NB4 (cell line): ENCODE data around the gene GNG2.

Experiments used
- MYC ChIP-seq: IDR thresholded peaks from 2 replicates; pipeline ENCODE4 v1.6.1; 2011; ENCODE audit warnings: low read depth, low read length
- POLR2A ChIP-seq: IDR thresholded peaks from 2 replicates; pipeline ENCODE4 v1.6.1; 2011; ENCODE audit warnings: mild to moderate bottlenecking; ENCODE audit not compliant: insufficient read length; ENCODE audit errors: extremely low read depth
- TF ChIP-seq, protein P1 (sequence below): IDR thresholded peaks from one replicate; pipeline ENCODE4 v1.5.1; 2012; ENCODE audit warnings: low read depth, low read length
- TF ChIP-seq, protein P2 (sequence below): IDR thresholded peaks from 2 replicates; pipeline ENCODE4 v1.6.1; 2011; ENCODE audit warnings: low read depth, low read length

GRCh38 chr14:51869411-51870100 lies 9.1 kb downstream of the GNG2 start:
- TF ChIP-seq, protein P1, sequence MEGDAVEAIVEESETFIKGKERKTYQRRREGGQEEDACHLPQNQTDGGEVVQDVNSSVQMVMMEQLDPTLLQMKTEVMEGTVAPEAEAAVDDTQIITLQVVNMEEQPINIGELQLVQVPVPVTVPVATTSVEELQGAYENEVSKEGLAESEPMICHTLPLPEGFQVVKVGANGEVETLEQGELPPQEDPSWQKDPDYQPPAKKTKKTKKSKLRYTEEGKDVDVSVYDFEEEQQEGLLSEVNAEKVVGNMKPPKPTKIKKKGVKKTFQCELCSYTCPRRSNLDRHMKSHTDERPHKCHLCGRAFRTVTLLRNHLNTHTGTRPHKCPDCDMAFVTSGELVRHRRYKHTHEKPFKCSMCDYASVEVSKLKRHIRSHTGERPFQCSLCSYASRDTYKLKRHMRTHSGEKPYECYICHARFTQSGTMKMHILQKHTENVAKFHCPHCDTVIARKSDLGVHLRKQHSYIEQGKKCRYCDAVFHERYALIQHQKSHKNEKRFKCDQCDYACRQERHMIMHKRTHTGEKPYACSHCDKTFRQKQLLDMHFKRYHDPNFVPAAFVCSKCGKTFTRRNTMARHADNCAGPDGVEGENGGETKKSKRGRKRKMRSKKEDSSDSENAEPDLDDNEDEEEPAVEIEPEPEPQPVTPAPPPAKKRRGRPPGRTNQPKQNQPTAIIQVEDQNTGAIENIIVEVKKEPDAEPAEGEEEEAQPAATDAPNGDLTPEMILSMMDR, result no peak
- no peak for TF ChIP-seq POLR2A
- TF ChIP-seq, protein P2, sequence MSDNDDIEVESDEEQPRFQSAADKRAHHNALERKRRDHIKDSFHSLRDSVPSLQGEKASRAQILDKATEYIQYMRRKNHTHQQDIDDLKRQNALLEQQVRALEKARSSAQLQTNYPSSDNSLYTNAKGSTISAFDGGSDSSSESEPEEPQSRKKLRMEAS, result no peak
- no peak for TF ChIP-seq MYC
